NCI-H748 treated with DMSO at 0.1 percent for 48 hours (cell line): Measurements from ENCODE around the gene LNPEP.

ENCODE experiments used
- DNase-seq: peaks from one replicate; lab custom pipeline; 2025; lab: John Stamatoyannopoulos, UW

The LNPEP gene

DNA sequence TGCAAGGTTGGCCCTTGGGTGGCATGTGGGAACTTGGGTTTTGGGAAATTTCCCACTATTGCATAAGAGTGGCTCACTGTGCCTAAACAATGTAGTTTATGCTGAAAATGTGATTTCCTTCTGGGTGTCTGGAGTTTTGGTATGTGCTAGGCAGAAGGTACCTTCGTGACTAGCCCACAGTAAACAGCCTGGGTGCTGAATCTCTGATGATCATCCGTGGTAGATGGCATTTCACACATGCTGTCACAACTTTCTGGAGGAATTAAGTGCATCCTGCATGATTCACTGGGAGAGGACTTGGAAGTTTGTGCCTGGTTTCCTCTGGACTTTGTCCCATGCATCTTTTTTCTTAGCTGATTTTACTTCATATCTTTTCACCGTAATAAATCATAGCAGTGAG is 64.5 kb downstream of the LNPEP start:
- no peak for DNase-seq

DNA sequence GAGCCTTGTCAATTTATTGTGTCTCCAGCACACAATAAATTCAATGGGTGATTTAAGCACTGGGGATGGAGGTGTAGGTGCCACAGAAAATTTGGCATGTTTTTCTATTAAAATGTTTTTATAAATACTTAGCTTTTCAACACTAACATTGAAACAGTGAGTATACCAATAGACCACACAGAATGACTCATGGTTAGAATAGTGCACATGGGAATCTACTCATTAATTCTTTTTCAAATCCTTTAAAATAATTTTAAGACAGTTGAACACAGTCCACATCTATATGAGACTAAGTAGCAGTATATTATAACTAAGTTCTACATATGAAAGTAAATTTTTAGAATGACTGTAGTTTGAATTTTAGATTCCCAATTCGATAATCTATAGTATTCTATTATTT is 67.1 kb downstream of the LNPEP start:
- DNase-seq, result no peak

DNA sequence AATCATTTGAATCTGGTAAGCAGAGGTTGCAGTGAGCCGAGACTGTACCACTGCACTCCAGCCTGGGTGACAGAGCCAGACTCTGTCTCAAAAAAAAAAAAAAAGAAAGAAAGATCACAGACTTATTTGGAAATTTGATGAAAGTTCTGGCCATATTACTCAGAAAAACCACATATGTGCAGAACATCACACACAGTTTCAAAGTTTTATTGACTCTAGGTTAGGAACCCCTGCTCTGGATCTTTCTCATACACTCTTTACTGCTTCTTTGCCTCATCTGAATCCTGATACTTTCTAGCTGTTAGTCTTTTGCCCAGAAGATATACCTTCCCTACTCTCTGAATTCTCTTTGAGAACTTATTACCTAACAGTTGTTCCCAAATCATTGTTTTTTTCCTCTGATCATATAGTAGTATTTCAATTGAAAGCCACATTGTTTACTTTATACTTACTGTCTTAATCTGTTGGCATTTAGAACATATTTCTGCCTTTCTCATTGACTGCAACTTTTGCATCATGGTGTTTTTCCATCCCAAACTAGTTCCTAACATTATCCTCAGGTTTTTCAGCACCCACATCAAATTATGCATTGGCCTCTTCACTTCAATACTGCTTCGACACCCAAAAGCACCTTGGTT is 68.7 kb downstream of the LNPEP start:
- DNase-seq, result no peak

DNA sequence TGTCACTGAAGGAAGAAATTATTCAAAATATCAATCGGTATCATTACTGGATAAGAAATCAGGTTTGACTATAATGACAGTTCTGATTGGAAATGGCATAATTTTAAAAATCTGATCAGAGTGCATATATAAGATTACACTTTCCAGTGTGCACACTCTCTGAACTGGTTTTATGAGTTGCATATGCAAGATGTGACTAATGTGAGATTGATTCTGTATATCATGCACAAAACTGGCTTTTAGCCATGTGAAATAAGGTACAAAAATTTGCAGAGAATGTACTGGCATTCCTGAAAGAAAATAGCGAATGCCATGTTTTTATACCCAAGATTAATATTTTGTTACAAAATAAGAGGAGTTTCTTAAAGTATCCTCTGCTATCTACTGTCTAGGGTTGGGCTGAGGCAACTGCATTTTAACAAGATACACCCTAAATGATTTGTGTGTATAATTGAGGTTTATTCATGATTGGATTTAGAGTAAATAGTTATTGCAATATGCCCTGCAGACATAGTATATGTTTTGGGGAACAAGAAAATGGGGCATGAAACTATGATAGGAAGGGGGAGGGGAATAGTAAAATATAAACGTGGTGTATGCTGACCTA is 70.7 kb downstream of the LNPEP start:
- no peak for DNase-seq

DNA sequence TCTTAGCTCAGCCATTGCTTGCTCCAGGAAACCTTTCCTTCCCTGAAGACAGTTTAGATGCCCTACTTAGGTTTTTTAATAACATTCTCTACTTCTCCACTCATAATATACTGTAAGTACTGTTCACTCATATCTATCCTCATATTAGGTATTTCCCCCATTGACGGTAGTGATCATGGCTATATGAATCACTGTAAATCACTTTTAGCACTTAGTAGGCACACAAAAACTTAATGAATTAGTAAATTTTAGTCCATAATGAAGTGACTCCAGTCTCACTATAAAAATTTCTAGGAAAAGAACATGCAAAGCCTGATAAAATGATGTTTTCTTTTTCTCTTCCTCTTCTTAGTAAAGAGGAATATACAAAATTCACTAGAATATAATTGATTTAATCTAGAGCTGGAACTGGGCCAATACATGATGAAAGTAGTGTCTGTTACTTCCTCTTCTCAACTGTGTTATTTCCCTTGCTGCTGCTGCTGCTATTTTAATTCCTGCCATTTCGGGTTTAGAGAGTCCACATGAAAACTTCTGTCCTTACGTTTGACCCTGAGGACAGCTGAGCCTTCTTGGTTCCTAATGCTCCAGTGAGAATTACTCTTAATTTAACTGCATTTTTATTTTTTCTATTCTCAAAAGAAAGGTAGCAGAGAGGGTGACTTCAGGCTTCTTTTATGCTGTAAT is 73.5 kb downstream of the LNPEP start:
- DNase-seq, result no peak

DNA sequence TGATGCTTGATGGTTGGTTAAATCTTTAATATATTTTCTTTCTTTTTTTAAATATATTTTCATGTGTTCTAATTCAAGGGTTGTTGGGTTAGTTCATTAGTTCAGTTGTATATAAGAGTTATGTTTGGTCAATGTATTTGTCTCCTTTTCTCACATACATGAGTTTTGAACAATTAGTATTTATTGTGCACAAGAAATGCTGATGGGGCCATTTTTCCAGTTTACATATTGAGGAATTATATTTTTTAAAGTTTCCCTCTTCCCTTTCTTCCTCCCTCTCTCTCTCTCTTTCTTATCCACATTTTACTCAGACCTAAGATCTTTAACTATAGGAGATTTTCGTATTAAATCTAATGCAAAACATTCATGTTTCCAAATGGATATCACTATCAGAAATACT is 74.0 kb downstream of the LNPEP start:
- no peak for DNase-seq

DNA sequence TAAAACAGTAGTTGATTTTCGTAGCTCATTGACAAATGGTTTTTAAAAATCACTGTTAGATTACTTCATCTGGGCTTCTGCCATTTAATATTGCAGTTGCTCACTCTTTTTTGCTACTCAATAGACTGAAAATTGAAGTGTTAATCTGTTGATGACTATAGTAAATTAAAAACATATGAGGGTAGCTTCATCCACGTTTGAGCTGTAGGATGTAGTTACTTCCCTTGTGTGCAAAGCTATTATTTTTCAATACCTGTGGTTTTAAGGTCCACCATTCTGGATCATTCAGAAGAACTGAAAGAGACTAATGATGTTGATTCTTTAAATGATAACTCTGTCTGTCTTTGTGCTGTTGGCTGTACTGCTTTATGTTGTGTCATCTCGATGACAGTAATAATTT is 74.7 kb downstream of the LNPEP start:
- DNase-seq, result no peak

DNA sequence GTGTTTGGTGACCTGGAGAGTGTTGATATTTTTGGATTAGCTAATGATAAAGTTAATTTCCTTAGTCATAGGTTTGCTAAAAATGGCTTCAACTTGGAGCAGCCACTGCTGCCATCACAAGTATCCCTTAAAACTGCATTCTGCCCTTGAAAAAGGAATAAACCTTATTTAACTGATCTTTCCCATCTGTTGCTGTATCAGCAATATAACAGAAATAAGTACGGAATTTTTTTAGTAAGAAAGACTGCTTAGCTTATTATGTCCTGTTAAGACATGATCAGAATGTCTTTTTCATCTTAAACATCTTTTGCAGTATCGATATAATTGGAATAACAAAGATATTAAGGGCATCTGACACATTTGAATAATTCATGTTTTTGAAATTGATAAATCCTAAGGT is 75.7 kb downstream of the LNPEP start:
- DNase-seq, result no peak

DNA sequence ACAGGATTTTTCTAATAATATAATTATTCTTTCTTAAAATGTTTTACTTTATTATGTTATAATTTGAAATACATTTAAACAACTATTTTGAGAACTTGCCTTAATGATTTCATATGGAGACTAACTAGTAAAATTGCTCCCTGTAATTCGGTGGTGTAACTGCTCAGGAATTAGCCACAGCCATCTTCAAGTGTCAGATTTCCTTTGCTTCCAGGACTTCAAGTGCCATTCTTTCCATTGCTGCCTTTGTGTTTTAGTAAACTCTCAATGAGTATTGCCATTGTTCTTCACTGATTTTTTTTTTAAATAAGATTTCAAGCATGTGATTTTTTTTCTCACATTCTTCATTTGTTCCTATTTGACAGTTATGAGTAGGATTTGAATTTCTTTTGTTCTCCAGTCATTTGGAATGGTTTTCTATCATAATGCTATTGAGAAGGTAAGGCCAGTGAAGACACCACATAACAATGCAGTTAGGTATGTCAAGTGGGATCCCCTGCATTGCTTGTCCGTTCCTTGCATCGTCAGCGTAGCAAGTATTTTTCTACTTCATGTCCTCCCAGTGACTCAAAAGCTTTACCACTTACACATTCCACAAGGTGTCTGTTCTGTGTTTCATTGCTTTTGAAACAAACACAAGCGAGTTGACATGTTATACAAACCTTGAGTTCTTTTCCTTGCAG is 83.7 kb downstream of the LNPEP start:
- no peak for DNase-seq

DNA sequence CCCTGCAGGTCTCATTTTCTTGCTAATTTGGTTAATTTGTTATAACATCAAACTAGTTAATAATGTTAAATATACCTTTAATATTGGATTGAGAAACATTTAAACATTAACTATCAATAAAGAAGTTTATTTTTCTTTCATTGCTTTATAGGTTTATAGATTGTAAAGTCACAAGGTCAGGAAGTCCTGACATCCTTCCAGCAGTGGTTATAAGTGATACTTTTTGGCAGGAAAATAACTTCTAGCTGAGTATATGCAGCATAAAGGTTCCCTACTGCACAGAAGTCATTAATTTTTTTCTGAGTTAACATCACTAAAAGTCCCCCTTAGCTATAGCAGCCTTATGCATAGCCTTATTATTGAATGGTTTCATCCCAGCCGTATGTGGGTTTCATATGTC is 85.5 kb downstream of the LNPEP start:
- no peak for DNase-seq

DNA sequence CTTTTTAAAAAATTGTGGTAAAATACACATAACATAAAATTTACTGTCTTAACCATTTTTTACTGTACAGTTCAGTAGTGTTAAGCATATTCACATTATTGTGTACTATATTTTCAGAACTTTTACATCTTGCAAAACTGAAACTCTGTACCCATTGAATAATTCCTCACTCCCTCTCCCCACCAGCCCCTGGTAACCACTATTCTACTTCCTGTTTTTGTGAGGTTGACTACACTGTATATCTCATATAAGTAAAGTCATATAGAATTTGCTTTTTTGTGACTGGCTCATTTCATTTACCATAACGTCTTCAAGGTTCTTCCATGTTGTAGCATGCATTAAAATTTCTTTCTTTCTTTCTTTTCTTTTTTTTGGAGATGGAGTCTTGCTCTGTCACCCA is 87.0 kb downstream of the LNPEP start:
- no peak for DNase-seq

DNA sequence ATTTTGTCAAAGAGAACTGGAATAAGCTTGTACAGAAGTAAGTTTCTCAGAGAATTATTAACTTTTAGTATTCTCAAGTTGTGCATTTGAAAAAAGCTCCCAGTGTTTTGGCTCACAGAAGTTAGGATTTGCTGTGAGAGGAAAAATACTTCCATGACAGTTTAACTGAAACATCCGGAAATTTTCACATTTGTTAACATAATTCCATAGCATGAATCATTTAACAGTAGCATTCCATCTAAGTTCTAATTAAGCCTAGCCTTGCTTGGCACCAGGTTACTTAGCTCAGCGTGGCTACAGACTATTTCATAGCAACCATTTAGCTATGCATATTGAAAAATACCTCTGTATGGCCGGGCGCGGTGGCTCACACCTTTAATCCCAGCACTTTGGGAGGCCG is 90.8 kb downstream of the LNPEP start:
- no peak for DNase-seq

DNA sequence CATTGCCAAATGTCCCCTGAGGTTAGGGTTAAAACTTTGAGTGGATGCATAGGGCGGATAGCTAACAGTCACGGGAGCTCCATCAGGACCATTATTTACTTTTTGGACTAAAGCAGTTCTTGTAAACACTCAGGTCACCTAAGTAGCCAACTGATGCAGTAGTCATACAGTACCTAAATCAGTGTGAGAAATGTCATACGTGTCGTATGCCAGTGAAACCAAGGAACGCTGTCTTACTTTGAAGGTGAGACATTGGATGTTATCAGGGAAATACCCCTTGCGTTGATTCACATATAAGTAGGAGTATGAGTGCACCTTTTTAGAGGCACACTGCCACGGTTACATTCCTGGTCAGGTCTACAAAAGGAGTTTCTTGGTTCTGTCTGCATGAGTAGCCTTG is 101.9 kb downstream of the LNPEP start:
- DNase-seq, result no peak

DNA sequence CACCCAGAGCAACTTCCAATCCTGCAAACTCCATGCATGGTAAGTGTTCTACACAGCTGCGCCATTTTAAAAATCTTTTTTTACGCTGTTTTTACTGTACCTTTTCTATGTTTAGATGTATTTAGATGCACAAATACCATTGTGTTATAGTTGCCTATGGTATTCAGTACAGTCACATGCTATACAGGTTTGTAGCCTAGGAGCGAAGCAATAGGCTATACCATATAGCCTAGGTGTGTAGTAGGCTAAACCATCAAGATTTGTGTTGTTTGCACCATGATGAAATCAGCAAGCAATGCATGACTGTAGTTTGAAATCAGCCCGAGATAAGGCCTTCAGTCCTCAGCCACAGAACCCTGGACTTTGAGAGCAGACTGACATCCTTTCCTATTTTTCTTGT is 105.4 kb downstream of the LNPEP start:
- DNase-seq, result no peak

DNA sequence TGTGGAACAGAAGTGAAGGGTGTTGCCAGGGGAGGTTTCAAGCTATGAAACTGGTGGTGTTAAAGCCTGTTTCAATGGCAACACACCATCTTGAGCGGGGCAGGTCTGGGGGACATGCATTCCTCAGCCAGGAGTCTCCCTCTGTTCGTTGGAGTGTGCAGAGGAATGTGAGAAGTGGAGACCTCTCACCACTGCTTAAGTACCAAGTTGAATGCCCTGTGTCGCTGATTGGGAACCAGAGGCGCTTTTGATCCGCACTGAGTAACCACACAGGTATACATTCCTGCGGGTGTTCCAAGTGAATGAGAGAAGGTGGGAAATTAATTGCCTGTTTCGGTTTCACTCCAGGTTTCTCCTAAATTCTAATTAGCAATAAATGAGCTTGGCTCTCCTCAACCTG is 107.1 kb downstream of the LNPEP start:
- DNase-seq, result no peak

DNA sequence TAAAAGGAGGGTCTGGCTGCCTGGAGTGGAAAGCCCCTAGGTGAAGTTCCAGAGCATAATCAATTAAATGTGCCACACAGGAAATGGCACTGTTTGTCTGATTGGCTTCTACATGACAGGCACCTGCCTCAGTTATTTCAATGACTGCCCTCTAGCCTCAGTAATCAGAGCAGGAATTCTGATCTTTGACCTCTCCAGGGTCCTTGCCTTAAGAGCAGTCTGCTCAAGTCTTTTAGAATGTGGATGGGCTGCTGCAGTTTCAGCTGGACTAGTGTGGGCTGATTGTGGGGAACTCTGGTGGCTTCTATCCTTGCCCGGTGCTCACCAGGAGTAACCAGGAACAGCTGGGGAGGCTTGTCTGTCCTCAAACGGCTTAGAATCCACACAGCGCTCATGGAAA is 107.6 kb downstream of the LNPEP start:
- no peak for DNase-seq

DNA sequence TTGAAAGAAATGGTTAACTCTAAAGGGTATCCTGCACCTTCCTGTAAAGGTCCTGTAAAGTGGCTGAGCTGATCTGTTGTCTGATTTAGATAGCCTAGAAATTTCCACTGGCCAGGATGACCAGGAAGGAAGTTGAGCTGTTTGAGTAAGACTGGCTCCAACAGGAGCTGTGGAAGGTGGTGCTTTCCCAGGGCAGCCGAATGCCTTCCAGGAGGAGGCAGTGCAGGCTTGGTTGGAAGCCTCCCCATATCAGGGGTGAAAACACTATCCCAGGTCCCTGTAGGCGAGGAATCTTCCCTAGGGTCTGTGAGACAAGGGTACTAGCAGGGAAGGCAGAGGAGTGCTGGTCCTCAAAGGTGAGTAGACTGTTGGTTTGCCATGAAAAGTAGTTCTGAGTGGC is 108.2 kb downstream of the LNPEP start:
- DNase-seq, result no peak

DNA sequence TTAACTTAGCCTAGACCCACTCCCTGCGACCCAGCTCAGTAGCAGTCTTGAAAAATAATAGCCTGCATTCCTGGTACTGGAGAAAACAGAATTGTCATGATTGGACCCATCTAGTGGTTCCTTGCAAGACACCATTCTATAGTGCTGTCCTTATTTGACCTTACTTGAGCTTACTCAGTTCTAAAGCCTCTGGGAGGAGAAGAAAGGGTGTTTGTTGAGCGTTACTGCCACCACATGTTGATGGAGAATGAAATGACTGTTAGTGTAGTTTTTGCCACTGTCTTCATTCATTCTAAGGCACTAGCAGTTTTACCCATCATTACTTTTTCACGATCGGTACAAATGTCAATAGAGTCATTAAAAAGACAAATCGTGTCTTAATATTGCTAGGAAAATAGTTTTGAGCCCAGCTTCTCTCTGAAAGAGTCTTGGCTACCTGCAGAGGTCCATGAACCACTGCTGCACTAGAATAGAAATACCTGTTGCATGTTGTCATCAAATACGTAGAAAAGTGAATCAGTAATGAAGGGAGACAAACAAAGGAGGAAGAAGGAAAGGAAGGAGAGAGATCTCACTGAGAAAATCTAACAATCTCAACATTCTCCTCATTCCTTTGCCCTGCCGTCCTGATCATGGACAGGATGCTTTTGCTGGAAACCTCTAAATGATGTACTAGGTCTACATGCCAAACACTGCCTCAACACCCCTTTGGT is 110.5 kb downstream of the LNPEP start:
- DNase-seq, result no peak

DNA sequence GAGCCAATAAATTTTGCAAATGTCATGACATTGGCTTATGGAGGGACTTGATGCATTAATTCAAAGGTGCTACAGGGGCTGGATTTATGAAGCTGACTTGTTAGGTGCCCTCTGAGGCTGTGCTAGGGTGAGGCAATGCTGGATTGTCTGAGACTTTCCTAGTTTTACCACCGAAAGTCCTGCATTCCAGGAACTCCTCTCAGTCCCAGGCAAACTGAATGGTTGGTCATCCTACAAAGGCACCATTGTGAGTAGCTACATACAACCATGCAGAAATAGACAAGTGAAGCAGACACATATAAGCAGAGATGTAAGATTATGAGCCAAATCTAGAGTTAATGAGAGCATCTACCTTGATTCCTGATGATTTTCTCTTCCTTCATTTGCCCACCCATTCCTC is 111.2 kb downstream of the LNPEP start:
- DNase-seq, result no peak

DNA sequence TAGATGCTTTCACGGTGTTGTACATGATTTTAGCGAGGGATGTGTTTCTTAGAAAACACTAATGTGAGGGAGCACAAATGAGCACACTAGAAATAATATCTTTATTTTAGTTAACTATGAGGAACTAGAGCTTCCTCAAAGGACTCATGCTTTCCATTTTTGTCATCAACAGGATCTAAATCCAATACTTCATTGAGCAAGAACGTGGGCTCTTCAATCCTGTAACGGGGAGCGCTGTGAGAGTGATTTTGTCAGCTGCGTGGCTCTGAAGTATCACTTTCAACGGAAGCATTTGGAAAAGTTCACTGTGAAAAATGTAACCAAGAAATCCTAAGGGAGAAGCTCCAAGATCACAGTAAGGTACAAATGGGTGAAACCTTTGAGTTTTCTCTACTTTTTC is 113.3 kb downstream of the LNPEP start:
- DNase-seq, result no peak

DNA sequence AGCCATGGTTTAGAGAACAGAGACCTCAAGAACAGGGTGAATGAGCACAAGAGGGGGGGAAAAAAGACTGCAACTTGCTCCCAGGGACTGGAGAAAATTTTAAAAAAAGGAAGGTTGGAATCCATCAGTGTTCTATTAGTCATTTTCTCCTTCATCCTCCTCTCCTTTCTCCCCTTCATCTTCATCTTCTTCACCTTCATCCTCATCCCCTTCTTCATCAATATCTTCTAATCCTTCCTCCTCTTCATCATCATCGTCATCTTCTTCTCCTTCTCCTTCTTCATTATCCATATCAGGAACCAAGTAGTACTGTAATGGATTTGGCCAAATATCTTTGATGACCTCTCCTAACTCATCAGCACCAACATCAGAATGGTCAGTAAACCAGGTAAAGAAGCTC is 120.4 kb downstream of the LNPEP start:
- DNase-seq, result no peak

DNA sequence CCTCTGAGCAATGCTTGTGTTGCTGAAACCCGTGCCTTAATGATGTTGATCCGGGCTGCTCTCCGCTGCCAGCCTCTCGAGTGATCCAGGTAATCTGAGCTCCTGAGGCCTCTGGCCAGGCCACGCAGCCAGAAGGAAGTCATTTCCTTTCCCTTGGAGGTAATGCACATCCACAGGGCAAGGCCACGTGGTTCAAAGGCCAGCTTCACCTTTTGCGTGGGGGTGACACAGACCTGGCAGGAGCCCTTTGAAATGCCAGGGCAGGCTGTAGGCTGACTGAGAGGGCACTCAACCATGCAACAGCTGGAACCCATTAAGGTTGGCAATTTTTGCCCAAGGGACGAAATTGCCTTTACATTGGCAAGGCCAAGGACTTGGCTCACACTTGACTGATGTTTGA is 126.2 kb downstream of the LNPEP start:
- no peak for DNase-seq

DNA sequence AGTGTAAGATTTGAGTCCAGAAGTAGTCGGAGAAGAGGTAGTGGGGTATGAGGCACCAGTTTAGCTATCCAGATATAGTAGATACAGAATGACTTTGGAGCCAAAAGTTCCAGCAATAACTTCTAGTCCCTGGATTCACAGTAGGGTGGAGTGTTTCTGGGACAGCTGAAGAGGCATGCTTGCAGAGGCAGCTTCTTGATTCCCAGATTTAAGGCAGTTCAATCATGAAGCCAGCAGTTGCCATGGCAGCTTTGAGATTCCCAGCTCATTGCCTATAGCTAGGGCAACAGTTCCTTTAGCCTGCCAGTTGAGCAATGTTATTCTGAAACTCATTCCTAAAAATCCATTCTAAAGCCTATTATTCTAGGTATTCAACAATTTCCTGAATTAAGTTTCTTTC is 127.4 kb downstream of the LNPEP start:
- no peak for DNase-seq
